ENCODE measurements around the gene CCDC8. TPM values are rescaled to one million over a fixed set of nuclear protein-coding genes. Genes with fewer than 3 reads are reported as not detected.
A peak's percentile ranks its signal among the peaks of the same experiment; 100 is the strongest.
"Not testable (repeated sequence)": the region's sequence is repeated elsewhere in the genome, so short reads cannot be mapped to it uniquely, and the experiment has no call there.

Gene CCDC8
- total and polyA plus RNA-seq, 8 donors, result 11.8 to 59.7 (median 47.8) TPM

- Histone ChIP-seq H3K27ac (peak overlapping the region in 1 of 2 donors; percentile 37), H3K4me3 (peak overlapping the region; percentile 16 to 30), H3K9me3 (no peaks in the 10 kb centered on the region), H3K4me1 (peaks cover 10 to 26% of the 10 kb centered on the region in 2 donors), H3K36me3 (no peaks in the 10 kb centered on the region), H3K27me3 (peaks cover 8 to 94% of the 10 kb centered on the region in 2 donors)
- intact Hi-C loops (cut with DNase I), result loop anchor here in 1 of 2 donors (5.0 kb wide), 1 partner anchor 83 kb away; no protein-coding TSS in a partner anchor
- ATAC-seq, result peak; percentile 69
- no peak for TF ChIP-seq CTCF (IDR thresholded peaks at IDR 0.05)
- DNase-seq, result peak in 2 of 4 donors; percentile 73 to 79
Measured at GRCh38 chr19:46404055-46404752, 9.2 kb downstream of the CCDC8 start.

- Histone ChIP-seq H3K36me3 (no peaks in the 10 kb centered on the region), H3K27ac (no peak overlapping the region), H3K9me3 (no peaks in the 10 kb centered on the region), H3K4me1 (peaks cover 10 to 18% of the 10 kb centered on the region in 2 donors), H3K4me3 (no peak overlapping the region), H3K27me3 (peaks cover 8 to 93% of the 10 kb centered on the region in 2 donors)
- ATAC-seq (no peak), DNase-seq (no peak)
- intact Hi-C loops (cut with DNase I), result loop anchor here in 1 of 2 donors (5.0 kb wide), 1 partner anchor 85 kb away; no protein-coding TSS in a partner anchor
- no peak for TF ChIP-seq CTCF (IDR thresholded peaks at IDR 0.05)
Measured at GRCh38 chr19:46402725-46403124, 10.6 kb downstream of the CCDC8 start.

- DNase-seq, result peak in 2 of 4 donors; percentile 10 to 38
- H3K27me3 ChIP-seq, result peaks cover 0 to 45% of the 10 kb centered on the region in 2 donors
- H3K4me1 ChIP-seq, ATAC-seq, H3K27ac ChIP-seq, H3K9me3 ChIP-seq, H3K4me3 ChIP-seq, H3K36me3 ChIP-seq: not testable (repeated sequence)
- intact Hi-C loops (cut with DNase I), result loop anchor here in 1 of 2 donors (10.0 kb wide), 1 partner anchor 113 kb away; no protein-coding TSS in a partner anchor
Measured at GRCh38 chr19:46397801-46398479, 15.4 kb downstream of the CCDC8 start.

- no peak for TF ChIP-seq CTCF (IDR thresholded peaks at IDR 0.05)
- H3K4me3 ChIP-seq, result no peak overlapping the region
- no peak for ATAC-seq
- H3K27ac ChIP-seq, result no peak overlapping the region
- peaks cover 0 to 14% of the 10 kb centered on the region in 2 donors for H3K27me3 ChIP-seq
- intact Hi-C loops (cut with DNase I), result loop anchor here in 1 of 2 donors (10.0 kb wide), 1 partner anchor 110 kb away; no protein-coding TSS in a partner anchor
- H3K9me3 ChIP-seq, result no peaks in the 10 kb centered on the region
- H3K4me1 ChIP-seq, result peaks cover 0 to 8% of the 10 kb centered on the region in 2 donors
- DNase-seq, result peak in 1 of 4 donors; percentile 9
- H3K36me3 ChIP-seq, result peaks cover 0 to 32% of the 10 kb centered on the region in 2 donors
Measured at GRCh38 chr19:46394402-46394797, 19.0 kb downstream of the CCDC8 start.

- no peak overlapping the region for H3K4me3 ChIP-seq
- peaks cover 0 to 8% of the 10 kb centered on the region in 2 donors for H3K4me1 ChIP-seq
- H3K36me3 ChIP-seq, result peaks cover 0 to 37% of the 10 kb centered on the region in 2 donors
- ATAC-seq (no peak), DNase-seq (peak in 2 of 4 donors; percentile 30 to 45)
- no peak for TF ChIP-seq CTCF (IDR thresholded peaks at IDR 0.05)
- no peak overlapping the region for H3K27ac ChIP-seq
- H3K9me3 ChIP-seq, result no peaks in the 10 kb centered on the region
- intact Hi-C loops (cut with DNase I), result loop anchor here in 1 of 2 donors (10.0 kb wide), 1 partner anchor 109 kb away; no protein-coding TSS in a partner anchor
- H3K27me3 ChIP-seq, result peaks cover 0 to 8% of the 10 kb centered on the region in 2 donors
Measured at GRCh38 chr19:46393456-46394401, 19.6 kb downstream of the CCDC8 start.

All from left lung (tissue), 10 donors.